Skeletal muscle tissue (tissue), 4 donors: ENCODE results near the gene CCDC142. TPM values are rescaled to one million over a fixed set of nuclear protein-coding genes. Genes with fewer than 3 reads are reported as not detected.

Experiments used
- H3K27ac ChIP-seq: one replicate; pipeline ENCODE4 v1.7.0; 2013; ENCODE audit warnings: mild to moderate bottlenecking, low read depth, low read length, inconsistent platforms
- H3K27me3 ChIP-seq, 3 donors: one replicate each; pipeline ENCODE4 v1.7.0; 2013; ENCODE audit warnings: low read length in 3 of 3; ENCODE audit not compliant: control insufficient read depth in 3 of 3, insufficient read depth in 3 of 3
- H3K36me3 ChIP-seq, 3 donors: one replicate each; pipeline ENCODE4 v1.7.0; 2013; ENCODE audit warnings: low read length in 3 of 3; ENCODE audit not compliant: control insufficient read depth in 3 of 3, insufficient read depth in 3 of 3
- H3K4me1 ChIP-seq, 3 donors: one replicate each; pipeline ENCODE4 v1.7.0; 2013; ENCODE audit warnings: low read length in 3 of 3, mild to moderate bottlenecking in 3 of 3; ENCODE audit not compliant: control insufficient read depth in 3 of 3, insufficient read depth in 3 of 3
- H3K4me3 ChIP-seq, 3 donors: one replicate each; pipeline ENCODE4 v1.7.0; 2013; ENCODE audit warnings: low read length in 3 of 3
- H3K9ac ChIP-seq, 3 donors: one replicate each; pipeline ENCODE4 v1.7.0; 2013; ENCODE audit warnings: low read length in 3 of 3, mild to moderate bottlenecking in 3 of 3, moderate library complexity in 2 of 3, low read depth in 1 of 3
- H3K9me3 ChIP-seq, 3 donors: one replicate each; pipeline ENCODE4 v1.7.0; 2013; ENCODE audit warnings: low read length in 3 of 3; ENCODE audit not compliant: control insufficient read depth in 3 of 3
- total RNA-seq: library from RNA; depleted of rRNA; stranded (reverse); fragments of >200 nt; gene quantifications from one replicate; pipeline ENCODE4 v1.2.3, GENCODE V29; 2014
- donor health status: Osteomylitis.

Gene CCDC142
- total RNA-seq, 1 donor from 2014 or later: 30.3 TPM

- H3K27me3 ChIP-seq: no peaks in the 10 kb centered on the region
- peak within 1 kb of the TSS; percentile 93 to 95 (median 94) for H3K9ac ChIP-seq
- H3K4me1 ChIP-seq: peaks cover 26 to 41% (median 35%) of the 10 kb centered on the region in 3 donors
- H3K9me3 ChIP-seq: no peaks in the 10 kb centered on the region
- peaks cover 20 to 24% (median 22%) of the 10 kb centered on the region in 3 donors for H3K36me3 ChIP-seq
- peak within 1 kb of the TSS; percentile 94 to 99 (median 97) for H3K4me3 ChIP-seq
- peak within 1 kb of the TSS; percentile 92 for H3K27ac ChIP-seq
Observed at GRCh38 chr2:74458132-74458937, 24.5 kb downstream of the CCDC142 start, which contains the start of gene WBP1. Gene WBP1 (plus strand): TSS chr2:74458438. CDS start chr2:74458603, 165 bp downstream.

DNA sequence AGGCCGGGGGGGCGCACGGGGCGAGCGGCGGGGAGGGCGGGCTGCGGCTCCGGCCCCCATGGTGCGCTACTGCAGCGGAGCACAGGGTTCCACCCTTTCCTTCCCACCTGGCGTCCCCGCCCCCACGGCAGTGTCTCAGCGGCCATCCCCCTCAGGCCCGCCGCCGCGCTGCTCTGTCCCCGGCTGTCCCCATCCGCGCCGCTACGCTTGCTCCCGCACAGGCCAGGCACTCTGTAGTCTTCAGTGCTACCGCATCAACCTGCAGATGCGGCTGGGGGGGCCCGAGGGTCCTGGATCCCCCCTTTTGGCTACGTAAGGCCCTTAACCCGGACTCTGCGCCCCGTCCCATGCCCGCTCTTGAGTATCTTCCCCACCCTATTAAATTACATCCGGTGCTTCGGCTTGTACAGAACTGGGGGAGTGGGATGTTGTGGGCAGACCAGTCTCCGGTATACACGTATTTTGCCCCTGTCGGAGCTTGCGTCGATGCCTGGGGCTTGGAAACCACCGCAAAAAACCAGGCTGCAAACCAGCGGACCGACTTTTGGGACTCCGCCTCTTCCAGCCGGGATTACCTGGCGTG is 25.2 kb downstream of the CCDC142 start:
- H3K4me1 ChIP-seq: peaks cover 26 to 41% (median 35%) of the 10 kb centered on the region in 3 donors
- H3K27me3 ChIP-seq: no peaks in the 10 kb centered on the region
- H3K9ac ChIP-seq: peak overlapping the region; percentile 93 to 95 (median 94)
- H3K36me3 ChIP-seq: peaks cover 15 to 18% (median 18%) of the 10 kb centered on the region in 3 donors
- H3K27ac ChIP-seq: peak overlapping the region; percentile 92
- no peaks in the 10 kb centered on the region for H3K9me3 ChIP-seq
- peak overlapping the region; percentile 92 to 95 (median 93) for H3K4me3 ChIP-seq

DNA sequence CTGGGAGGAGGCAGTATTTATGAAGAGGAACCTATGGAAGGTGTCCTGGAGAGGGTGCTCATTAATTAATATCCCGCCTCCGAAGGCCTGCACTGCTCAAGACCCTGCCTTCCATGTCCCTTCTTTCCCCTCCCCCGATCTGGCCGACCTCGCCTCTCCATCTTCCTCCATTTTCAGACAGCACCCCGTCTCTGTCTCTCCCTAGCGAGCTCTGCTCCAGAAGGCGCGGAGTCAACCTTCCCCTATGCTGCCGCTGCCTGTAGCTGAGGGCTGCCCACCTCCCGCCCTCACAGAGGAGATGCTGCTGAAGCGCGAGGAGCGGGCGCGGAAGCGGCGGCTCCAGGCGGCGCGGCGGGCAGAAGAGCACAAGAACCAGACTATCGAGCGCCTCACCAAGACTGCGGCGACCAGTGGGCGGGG is 25.7 kb downstream of the CCDC142 start:
- H3K27ac ChIP-seq: peak overlapping the region; percentile 92
- H3K36me3 ChIP-seq: peaks cover 11 to 13% (median 13%) of the 10 kb centered on the region in 3 donors
- H3K27me3 ChIP-seq: no peaks in the 10 kb centered on the region
- no peaks in the 10 kb centered on the region for H3K9me3 ChIP-seq
- H3K4me1 ChIP-seq: peaks cover 26 to 41% (median 35%) of the 10 kb centered on the region in 3 donors
- H3K4me3 ChIP-seq: peak overlapping the region; percentile 71 to 93 (median 92)
- peak overlapping the region; percentile 60 to 95 (median 75) for H3K9ac ChIP-seq

- Histone ChIP-seq H3K9me3 (no peaks in the 10 kb centered on the region), H3K4me3 (peak within 1 kb of the TSS; percentile 86 to 97 (median 89)), H3K4me1 (peaks cover 26 to 41% (median 35%) of the 10 kb centered on the region in 3 donors), H3K36me3 (peaks cover 0 to 3% (median 3%) of the 10 kb centered on the region in 3 donors), H3K27ac (peak within 1 kb of the TSS; percentile 37), H3K9ac (peak within 1 kb of the TSS; percentile 71 to 89 (median 88)), H3K27me3 (no peaks in the 10 kb centered on the region)
Observed at GRCh38 chr2:74454654-74455511, 27.9 kb downstream of the CCDC142 start, which contains the start of gene INO80B. Gene INO80B (plus strand): TSS chr2:74455087. CDS start chr2:74455117, 30 bp downstream.

DNA sequence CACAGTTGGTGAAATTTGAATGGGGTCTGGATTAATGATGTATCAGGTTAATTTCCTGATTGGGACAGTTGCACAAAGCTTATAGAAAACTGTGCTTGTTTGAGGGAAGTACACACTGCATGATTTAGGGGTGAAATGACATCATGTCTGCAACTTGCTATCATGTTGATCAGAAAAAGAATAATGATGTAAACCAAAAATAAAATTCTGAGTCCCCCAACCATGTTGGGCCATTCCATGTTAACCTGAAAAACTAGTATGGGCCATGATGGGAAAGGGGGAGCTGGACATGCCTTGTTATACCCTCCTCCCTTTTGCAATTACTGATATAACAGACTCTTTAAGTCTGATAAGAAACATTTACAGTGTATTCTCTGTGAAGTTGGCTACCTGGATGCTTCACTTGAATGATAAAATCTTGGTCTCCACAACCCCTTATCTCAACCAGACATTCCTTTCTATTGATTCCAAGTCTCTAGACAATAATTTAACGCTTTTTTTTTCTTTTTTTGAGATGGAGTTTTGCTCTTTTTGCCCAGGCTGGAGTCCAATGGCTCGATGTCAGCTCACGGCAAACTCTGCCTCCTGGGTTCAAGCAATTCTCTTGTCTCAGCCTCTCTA is 32.1 kb downstream of the CCDC142 start:
- Histone ChIP-seq H3K27ac (no peak overlapping the region), H3K36me3 (no peaks in the 10 kb centered on the region), H3K9ac (no peak overlapping the region), H3K9me3 (no peaks in the 10 kb centered on the region), H3K4me3 (no peak overlapping the region), H3K27me3 (no peaks in the 10 kb centered on the region), H3K4me1 (peaks cover 7 to 11% (median 7%) of the 10 kb centered on the region in 3 donors)

DNA sequence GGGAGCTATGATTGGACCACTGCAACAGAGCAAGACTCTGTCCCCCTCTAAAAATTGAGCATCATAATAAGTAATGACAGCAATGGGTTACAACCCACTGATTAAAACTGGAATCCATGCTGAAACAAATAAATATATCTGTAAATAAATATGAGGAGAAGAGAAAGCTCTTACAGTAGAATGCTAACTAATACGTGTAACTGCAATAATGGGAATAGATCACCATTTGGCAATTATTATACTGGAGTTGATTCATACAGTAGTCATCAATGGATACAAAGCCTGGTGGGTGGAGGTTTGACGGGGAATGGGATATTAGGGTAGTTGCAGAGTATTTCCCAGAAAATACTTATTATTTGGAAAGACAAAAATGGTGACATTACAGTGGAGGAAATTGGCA is 34.0 kb downstream of the CCDC142 start:
- Histone ChIP-seq H3K4me3 (no peak overlapping the region), H3K36me3 (no peaks in the 10 kb centered on the region), H3K4me1 (no peaks in the 10 kb centered on the region), H3K27me3 (no peaks in the 10 kb centered on the region), H3K9me3 (no peaks in the 10 kb centered on the region), H3K9ac (no peak overlapping the region), H3K27ac (no peak overlapping the region)

- no peak overlapping the region for H3K27ac ChIP-seq
- no peak overlapping the region for H3K9ac ChIP-seq
- H3K27me3 ChIP-seq: peaks cover 0 to 6% (median 3%) of the 10 kb centered on the region in 3 donors
- H3K4me3 ChIP-seq: no peak overlapping the region
- H3K9me3 ChIP-seq: no peaks in the 10 kb centered on the region
- H3K4me1 ChIP-seq: no peaks in the 10 kb centered on the region
- H3K36me3 ChIP-seq: no peaks in the 10 kb centered on the region
Observed at GRCh38 chr2:74447230-74447999, 35.4 kb downstream of the CCDC142 start.

DNA sequence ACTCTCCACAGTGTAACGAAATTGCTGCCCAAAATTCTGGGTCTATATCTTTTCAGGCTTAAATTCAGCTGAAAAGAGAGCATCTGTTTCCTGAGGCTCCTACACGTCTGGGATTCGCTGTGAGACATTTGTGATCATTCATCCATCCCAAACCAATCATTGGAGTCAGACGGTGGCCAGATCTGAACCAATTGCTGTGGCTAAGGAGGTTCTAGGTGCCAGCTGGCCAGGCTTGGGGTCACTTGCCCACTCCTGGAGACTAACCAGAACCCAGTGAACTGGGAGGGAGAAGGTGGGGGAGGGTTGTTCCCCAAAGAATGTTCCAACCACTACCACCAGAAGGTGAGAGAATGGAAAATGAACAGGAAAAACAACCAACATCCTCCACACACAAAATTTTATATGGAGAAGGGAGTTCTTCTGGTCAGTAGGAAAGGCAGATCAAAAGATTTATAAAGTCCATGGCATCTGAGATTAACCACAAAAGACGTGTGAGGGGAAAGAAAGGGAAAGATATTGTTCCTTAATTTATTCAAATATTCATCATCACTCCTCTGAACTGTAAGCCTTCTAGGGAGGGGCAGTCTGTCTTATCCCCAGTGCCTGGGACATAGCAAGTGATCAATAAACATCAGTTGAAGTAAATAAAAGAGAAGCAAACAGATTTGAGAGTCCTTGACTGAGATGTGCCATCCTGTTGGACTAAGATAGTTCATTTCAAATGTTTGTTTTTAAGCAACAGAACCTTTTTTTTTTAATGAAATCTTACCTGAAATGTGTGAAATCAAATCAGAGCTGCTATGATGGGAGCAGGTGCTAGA is 38.1 kb downstream of the CCDC142 start:
- Histone ChIP-seq H3K4me3 (no peak overlapping the region), H3K27me3 (peaks cover 0 to 29% (median 28%) of the 10 kb centered on the region in 3 donors), H3K36me3 (no peaks in the 10 kb centered on the region), H3K9ac (no peak overlapping the region), H3K27ac (no peak overlapping the region), H3K4me1 (peaks cover 10 to 22% (median 20%) of the 10 kb centered on the region in 3 donors), H3K9me3 (no peaks in the 10 kb centered on the region)
